Fibroblast of the aortic adventitia (primary cell): Measurements from ENCODE around the gene GCFC2. TPM values are rescaled to one million over a fixed set of nuclear protein-coding genes. Genes with fewer than 3 reads are reported as not detected.
"Not testable (repeated sequence)": the region's sequence is repeated elsewhere in the genome, so short reads cannot be mapped to it uniquely, and the experiment has no call there.

ENCODE experiments used
- DNase-seq: peaks from one replicate; pipeline ENCODE4 v3.0.0-alpha.2; 2010; ENCODE audit warnings: low read depth
- H3K4me3 ChIP-seq: 2 replicates; pipeline ENCODE4 v1.5.1; 2011; ENCODE audit warnings: low read depth, mild to moderate bottlenecking, control low read depth, low read length, moderate library complexity
- total RNA-seq: library from RNA; depleted of rRNA; stranded (reverse); fragments of >200 nt; gene quantifications from 2 replicates; pipeline ENCODE4 v1.2.3, GENCODE V29; 2012; ENCODE audit warnings: low replicate concordance
- TF ChIP-seq, protein P1 (sequence below): IDR thresholded peaks from 2 replicates; pipeline ENCODE4 v1.5.1; 2011; ENCODE audit warnings: mild to moderate bottlenecking, low read length, control low read depth, inconsistent platforms; ENCODE audit not compliant: insufficient read depth

GCFC2 gene
- total RNA-seq, 1 donor = 29.5 TPM

GRCh38 chr2:75729861-75730260 is 19.1 kb upstream of the GCFC2 start:
- TF ChIP-seq, protein P1, sequence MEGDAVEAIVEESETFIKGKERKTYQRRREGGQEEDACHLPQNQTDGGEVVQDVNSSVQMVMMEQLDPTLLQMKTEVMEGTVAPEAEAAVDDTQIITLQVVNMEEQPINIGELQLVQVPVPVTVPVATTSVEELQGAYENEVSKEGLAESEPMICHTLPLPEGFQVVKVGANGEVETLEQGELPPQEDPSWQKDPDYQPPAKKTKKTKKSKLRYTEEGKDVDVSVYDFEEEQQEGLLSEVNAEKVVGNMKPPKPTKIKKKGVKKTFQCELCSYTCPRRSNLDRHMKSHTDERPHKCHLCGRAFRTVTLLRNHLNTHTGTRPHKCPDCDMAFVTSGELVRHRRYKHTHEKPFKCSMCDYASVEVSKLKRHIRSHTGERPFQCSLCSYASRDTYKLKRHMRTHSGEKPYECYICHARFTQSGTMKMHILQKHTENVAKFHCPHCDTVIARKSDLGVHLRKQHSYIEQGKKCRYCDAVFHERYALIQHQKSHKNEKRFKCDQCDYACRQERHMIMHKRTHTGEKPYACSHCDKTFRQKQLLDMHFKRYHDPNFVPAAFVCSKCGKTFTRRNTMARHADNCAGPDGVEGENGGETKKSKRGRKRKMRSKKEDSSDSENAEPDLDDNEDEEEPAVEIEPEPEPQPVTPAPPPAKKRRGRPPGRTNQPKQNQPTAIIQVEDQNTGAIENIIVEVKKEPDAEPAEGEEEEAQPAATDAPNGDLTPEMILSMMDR = no peak
- DNase-seq = peak; percentile 12
- no peak overlapping the region for H3K4me3 ChIP-seq

DNA sequence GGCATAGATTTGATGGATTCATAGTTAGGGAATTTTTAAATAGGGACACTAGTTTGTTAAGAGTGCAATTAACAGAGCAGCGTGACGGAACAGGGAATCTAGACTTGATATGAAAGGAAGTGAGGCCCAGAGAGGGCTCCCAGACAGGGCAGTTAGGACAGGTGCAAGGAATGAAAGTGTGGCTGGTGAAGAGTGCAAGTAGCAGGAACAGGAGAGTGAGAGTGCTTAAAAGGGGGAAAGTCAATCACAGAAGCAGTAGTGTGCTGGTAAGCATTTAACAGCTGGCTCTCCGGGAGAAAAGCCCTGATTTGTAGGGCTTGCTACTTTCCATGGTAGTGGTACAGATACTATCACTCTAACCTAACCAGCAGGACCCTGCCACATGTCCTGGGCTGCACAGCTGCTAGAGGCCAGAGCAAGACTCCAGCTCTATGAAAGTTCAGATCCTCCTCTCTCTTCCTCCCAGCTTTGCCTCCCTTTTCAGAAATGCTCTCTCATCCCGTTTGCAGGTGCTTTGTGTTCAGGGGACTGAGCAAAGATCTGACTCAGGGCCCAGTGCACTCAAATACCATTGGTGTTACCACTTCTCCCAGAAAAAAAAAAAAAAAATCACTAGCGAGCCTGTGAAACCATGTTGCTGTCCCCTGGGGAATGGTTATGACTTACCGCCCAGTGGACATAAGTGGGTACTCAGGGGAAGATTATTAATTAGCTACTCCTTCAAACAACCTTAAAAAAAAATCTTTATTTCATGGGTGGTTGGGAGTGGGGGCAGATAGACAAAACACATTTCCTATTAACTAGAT is 18.1 kb upstream of the GCFC2 start:
- H3K4me3 ChIP-seq = no peak overlapping the region
- TF ChIP-seq, protein P1 = no peak
- DNase-seq = no peak

- no peak for DNase-seq
- no peak overlapping the region for H3K4me3 ChIP-seq
- TF ChIP-seq, protein P1 = no peak
Measured at GRCh38 chr2:75722687-75723086, 12.0 kb upstream of the GCFC2 start.

DNA sequence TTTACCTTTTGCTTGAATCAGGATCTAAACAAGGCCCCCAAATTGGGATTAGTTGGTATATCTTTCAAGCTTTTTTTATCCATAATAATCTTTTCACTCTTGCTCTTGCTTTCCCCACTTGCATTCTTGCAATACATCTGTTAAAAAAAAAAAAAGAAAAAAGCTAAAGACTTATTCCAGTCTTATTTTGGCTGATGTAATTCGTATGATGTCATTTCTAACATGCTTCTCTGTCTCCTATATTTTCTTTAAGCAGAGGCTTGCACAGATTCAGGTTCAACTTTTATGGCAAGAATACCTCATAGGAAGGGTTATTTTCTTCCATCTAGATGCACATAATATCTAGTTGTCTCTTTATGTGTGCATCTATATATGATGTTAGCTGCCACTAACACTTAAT is 9.8 kb upstream of the GCFC2 start:
- H3K4me3 ChIP-seq = no peak overlapping the region
- no peak for DNase-seq
- TF ChIP-seq, protein P1 = no peak

- DNase-seq = no peak
- no peak overlapping the region for H3K4me3 ChIP-seq
- TF ChIP-seq, protein P1 = no peak
Measured at GRCh38 chr2:75719616-75720015, 8.9 kb upstream of the GCFC2 start.

DNA sequence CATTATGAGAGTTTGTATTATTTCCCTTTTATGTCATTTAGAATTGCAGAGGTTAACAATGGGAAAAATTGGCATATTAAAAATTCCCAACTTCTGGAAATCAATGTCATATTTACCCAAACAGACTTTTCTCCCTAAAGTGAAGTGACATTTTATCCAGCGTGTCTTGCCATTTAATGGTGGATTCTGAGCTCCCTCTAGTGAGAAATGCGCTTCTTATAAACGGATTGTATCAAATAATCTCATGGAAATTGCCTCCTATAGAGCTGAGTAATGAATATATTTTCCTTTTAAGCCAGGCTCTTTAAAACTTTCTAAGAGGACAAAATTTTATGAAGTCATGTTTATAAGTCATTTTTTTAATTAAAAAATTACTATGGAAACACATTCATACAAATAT is 5.7 kb upstream of the GCFC2 start:
- no peak overlapping the region for H3K4me3 ChIP-seq
- DNase-seq = peak; percentile 33
- TF ChIP-seq, protein P1 = peak; percentile 16

DNA sequence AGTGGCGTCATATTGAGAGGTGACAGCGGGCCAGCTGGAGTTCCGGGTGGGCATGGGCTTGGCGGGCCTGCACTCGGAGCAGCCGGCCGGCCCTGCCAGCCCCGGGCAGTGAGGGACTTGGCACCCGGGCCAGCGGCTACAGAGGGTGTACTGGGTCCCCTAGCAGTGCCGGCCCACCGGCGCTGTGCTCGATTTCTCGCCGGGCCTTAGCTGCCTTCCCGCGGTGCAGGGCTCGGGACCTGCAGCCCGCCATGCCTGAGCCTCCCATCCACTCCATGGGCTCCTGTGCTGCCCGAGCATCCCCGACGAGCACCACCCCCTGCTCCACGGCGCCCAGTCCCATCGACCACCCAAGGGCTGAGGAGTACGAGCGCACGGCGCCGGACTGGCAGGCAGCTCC is 875 bp upstream of the GCFC2 start:
- not testable (repeated sequence) for DNase-seq

More for the DNA sequence above, 875 bp upstream of the GCFC2 start:
- not testable (repeated sequence) for H3K4me3 ChIP-seq
